ENCODE results near the gene CSF1.

The CSF1 gene

DNA sequence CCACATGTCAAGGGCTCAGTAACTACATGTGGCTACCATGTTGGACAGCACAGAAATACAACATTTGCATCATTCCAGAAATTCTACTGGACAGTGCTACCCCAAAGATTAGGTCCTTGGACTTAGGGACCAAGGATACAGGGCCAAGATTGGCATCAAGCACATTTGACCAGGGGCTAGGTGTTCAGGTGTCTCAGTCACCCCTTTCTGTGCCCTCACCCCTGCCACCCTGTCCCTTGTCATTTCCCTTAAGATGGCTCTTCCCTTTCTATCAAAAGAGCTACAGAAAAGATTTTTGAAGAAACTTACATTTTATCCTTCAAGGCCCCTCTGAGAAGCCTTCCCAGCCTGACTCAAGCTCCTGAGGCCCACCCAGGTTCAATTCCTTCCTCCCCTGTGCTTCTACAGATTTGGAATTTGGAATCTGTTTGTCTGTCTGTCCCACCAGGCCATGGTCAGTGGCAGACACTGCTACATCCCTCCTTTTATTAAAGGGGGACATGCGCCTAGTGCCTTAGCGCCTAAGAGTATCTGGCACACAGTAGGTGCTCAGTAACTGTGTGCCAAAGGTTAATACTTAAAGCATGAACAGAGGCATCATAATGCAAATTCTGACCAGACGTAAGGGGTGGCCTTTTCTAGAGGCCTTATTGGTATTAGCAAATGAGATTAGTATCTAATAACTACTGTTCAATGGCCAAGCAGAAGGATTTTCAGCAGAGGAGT is 21.4 kb downstream of the CSF1 start:
- Histone ChIP-seq H3K4me1 (ENCODE audit: insufficient read depth, low read length) (peaks cover 12% of the 10 kb centered on the region), H3K9ac (ENCODE audit: low read depth, low read length) (no peak overlapping the region), H3K9me3 (ENCODE audit: insufficient read depth, low read depth, low read length) (no peaks in the 10 kb centered on the region), H3K4me3 (ENCODE audit: low read length) (no peak overlapping the region), H3K36me3 (ENCODE audit: insufficient read depth, low read length) (no peaks in the 10 kb centered on the region), H3K27ac (ENCODE audit: low read depth, low read length) (no peak overlapping the region), H3K27me3 (ENCODE audit: insufficient read depth, low read length) (no peaks in the 10 kb centered on the region)
- 92% methylated on average over 3 of the region's 3 CpGs for WGBS

GRCh38 chr1:109932679-109933078 is 22.0 kb downstream of the CSF1 start:
- H3K9ac ChIP-seq (ENCODE audit: low read depth, low read length): no peak overlapping the region
- H3K27ac ChIP-seq (ENCODE audit: low read depth, low read length): no peak overlapping the region
- peaks cover 2% of the 10 kb centered on the region; the same call in 1 of the 2 replicates for H3K9me3 ChIP-seq (ENCODE audit: insufficient read depth, low read depth, low read length)
- H3K4me3 ChIP-seq (ENCODE audit: low read length): no peak overlapping the region
- WGBS: 94% methylated on average over 5 of the region's 5 CpGs
- H3K36me3 ChIP-seq (ENCODE audit: insufficient read depth, low read length): no peaks in the 10 kb centered on the region
- peaks cover 12% of the 10 kb centered on the region for H3K4me1 ChIP-seq (ENCODE audit: insufficient read depth, low read length)
- H3K27me3 ChIP-seq (ENCODE audit: insufficient read depth, low read length): no peaks in the 10 kb centered on the region

DNA sequence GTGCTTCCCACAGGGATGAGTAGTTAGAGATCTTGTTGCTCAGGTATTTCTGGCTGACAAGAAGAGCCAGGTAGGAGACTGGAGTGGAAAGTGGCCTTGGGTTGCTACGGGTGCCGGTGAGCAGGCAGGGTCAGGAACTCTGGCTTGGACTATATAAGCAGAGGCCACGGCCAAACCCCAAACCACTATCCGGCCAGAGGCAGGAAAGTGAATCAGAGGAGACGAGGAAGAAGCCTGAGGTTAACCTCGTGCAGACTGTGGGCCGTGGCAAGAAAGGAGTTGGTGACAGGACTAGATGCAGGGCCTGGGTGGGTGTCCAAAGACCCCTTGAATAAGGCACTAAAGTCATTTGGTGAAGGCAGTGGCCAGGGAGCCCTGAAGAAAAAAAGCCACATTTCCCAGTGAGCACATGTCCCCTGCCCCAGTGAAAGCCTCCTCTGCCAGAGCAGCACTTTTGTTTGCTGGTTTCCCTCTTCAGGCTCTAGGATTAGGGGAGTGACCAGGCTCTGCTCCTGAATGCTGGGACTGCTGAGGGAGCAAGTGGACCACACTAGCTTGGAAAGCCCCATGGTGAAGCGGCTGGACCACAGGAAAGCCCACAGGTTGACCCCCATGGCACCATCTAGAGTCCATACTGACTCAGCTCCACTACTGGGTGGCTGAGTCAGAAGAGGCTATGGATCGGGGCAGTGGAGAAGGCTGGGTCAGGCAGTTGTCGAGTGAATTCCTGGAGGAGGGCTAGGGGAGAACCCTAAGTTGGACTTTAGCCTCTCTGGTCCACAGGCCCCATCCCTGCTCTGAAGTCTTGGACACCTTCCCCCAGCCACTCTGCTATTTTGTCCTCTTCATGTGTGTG is 23.4 kb downstream of the CSF1 start:
- no peak overlapping the region for H3K4me3 ChIP-seq (ENCODE audit: low read length)
- WGBS: 83% methylated on average over 10 of the region's 10 CpGs
- no peak overlapping the region for H3K9ac ChIP-seq (ENCODE audit: low read depth, low read length)
- no peaks in the 10 kb centered on the region for H3K27me3 ChIP-seq (ENCODE audit: insufficient read depth, low read length)
- peaks cover 10% of the 10 kb centered on the region for H3K9me3 ChIP-seq (ENCODE audit: insufficient read depth, low read depth, low read length)
- H3K36me3 ChIP-seq (ENCODE audit: insufficient read depth, low read length): no peaks in the 10 kb centered on the region
- H3K4me1 ChIP-seq (ENCODE audit: insufficient read depth, low read length): peaks cover 12% of the 10 kb centered on the region
- no peak overlapping the region for H3K27ac ChIP-seq (ENCODE audit: low read depth, low read length)

DNA sequence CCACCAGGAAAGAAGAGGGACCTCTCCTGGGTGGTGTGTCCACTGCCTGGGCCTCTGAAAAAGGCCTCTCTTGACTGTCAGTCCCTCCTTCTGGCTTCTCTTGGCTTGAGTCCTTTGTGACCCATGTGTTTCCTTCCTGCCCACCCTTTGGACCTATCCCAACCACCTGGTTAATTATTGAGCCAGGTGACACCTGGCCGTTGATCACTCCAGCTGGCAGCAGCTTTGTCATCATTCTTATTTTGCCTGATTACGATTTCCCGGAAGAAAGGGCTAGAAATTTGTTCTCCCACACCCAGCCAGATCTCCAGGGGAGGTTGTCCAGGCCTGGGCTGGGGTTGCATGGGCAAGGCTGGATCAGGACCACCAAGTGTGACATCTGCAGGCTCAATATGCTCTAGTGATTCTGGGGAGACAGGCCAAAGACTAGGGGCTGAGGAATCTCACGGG is 24.8 kb downstream of the CSF1 start:
- H3K9me3 ChIP-seq (ENCODE audit: insufficient read depth, low read depth, low read length): peaks cover 10% of the 10 kb centered on the region
- peaks cover 12% of the 10 kb centered on the region for H3K4me1 ChIP-seq (ENCODE audit: insufficient read depth, low read length)
- H3K27me3 ChIP-seq (ENCODE audit: insufficient read depth, low read length): no peaks in the 10 kb centered on the region
- no peak overlapping the region for H3K9ac ChIP-seq (ENCODE audit: low read depth, low read length)
- no peak overlapping the region for H3K4me3 ChIP-seq (ENCODE audit: low read length)
- no peak overlapping the region for H3K27ac ChIP-seq (ENCODE audit: low read depth, low read length)
- 85% methylated on average over 4 of the region's 4 CpGs for WGBS
- H3K36me3 ChIP-seq (ENCODE audit: insufficient read depth, low read length): no peaks in the 10 kb centered on the region

GRCh38 chr1:109937738-109938137 is 27.1 kb downstream of the CSF1 start:
- 100% methylated on average over 1 of the region's 1 CpG for WGBS
- H3K4me1 ChIP-seq (ENCODE audit: insufficient read depth, low read length): no peaks in the 10 kb centered on the region
- H3K9ac ChIP-seq (ENCODE audit: low read depth, low read length): no peak overlapping the region
- no peak overlapping the region for H3K4me3 ChIP-seq (ENCODE audit: low read length)
- H3K36me3 ChIP-seq (ENCODE audit: insufficient read depth, low read length): no peaks in the 10 kb centered on the region
- H3K27ac ChIP-seq (ENCODE audit: low read depth, low read length): no peak overlapping the region
- peaks cover 10% of the 10 kb centered on the region for H3K9me3 ChIP-seq (ENCODE audit: insufficient read depth, low read depth, low read length)
- H3K27me3 ChIP-seq (ENCODE audit: insufficient read depth, low read length): no peaks in the 10 kb centered on the region

- WGBS: 100% methylated on average over 2 of the region's 2 CpGs
- no peak overlapping the region for H3K4me3 ChIP-seq (ENCODE audit: low read length)
- H3K27me3 ChIP-seq (ENCODE audit: insufficient read depth, low read length): no peaks in the 10 kb centered on the region
- peaks cover 10% of the 10 kb centered on the region for H3K9me3 ChIP-seq (ENCODE audit: insufficient read depth, low read depth, low read length)
- H3K27ac ChIP-seq (ENCODE audit: low read depth, low read length): no peak overlapping the region
- no peaks in the 10 kb centered on the region for H3K4me1 ChIP-seq (ENCODE audit: insufficient read depth, low read length)
- H3K9ac ChIP-seq (ENCODE audit: low read depth, low read length): no peak overlapping the region
- H3K36me3 ChIP-seq (ENCODE audit: insufficient read depth, low read length): no peaks in the 10 kb centered on the region
Observed at GRCh38 chr1:109938556-109938955, 27.9 kb downstream of the CSF1 start.

DNA sequence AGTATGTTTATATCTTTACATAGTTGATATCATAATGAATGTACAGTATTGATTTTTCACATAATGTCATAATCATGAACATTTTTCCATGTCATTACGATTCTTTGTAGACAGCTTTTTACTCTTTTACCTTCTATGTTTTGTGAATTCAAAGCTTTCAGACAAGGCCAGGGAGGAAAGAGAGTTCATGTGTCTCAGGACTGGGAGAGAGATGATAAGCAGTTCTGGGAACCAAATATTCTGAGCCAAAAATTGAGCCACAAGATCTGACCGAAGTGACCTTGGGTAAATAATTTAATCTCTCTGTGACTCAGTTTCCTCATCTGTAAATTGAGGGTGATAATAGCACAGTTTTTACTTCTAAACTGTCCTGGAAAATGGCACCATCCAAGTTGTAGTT is 31.8 kb downstream of the CSF1 start:
- Histone ChIP-seq H3K27ac (ENCODE audit: low read depth, low read length) (no peak overlapping the region), H3K4me1 (ENCODE audit: insufficient read depth, low read length) (no peaks in the 10 kb centered on the region), H3K9ac (ENCODE audit: low read depth, low read length) (no peak overlapping the region), H3K27me3 (ENCODE audit: insufficient read depth, low read length) (no peaks in the 10 kb centered on the region), H3K4me3 (ENCODE audit: low read length) (no peak overlapping the region), H3K9me3 (ENCODE audit: insufficient read depth, low read depth, low read length) (peaks cover 10% of the 10 kb centered on the region), H3K36me3 (ENCODE audit: insufficient read depth, low read length) (no peaks in the 10 kb centered on the region)
- WGBS: 100% methylated on average over 1 of the region's 2 CpGs

GRCh38 chr1:109944541-109944940 is 33.9 kb downstream of the CSF1 start:
- Histone ChIP-seq H3K4me1 (ENCODE audit: insufficient read depth, low read length) (no peaks in the 10 kb centered on the region), H3K9me3 (ENCODE audit: insufficient read depth, low read depth, low read length) (no peaks in the 10 kb centered on the region), H3K4me3 (ENCODE audit: low read length) (no peak overlapping the region), H3K9ac (ENCODE audit: low read depth, low read length) (no peak overlapping the region), H3K27me3 (ENCODE audit: insufficient read depth, low read length) (no peaks in the 10 kb centered on the region), H3K27ac (ENCODE audit: low read depth, low read length) (no peak overlapping the region), H3K36me3 (ENCODE audit: insufficient read depth, low read length) (no peaks in the 10 kb centered on the region)
- WGBS: 94% methylated on average over 2 of the region's 2 CpGs

- no peak overlapping the region for H3K27ac ChIP-seq (ENCODE audit: low read depth, low read length)
- WGBS: 91% methylated on average over 6 of the region's 6 CpGs
- no peak overlapping the region for H3K4me3 ChIP-seq (ENCODE audit: low read length)
- H3K9ac ChIP-seq (ENCODE audit: low read depth, low read length): no peak overlapping the region
- no peaks in the 10 kb centered on the region for H3K36me3 ChIP-seq (ENCODE audit: insufficient read depth, low read length)
- H3K9me3 ChIP-seq (ENCODE audit: insufficient read depth, low read depth, low read length): no peaks in the 10 kb centered on the region
- no peaks in the 10 kb centered on the region for H3K27me3 ChIP-seq (ENCODE audit: insufficient read depth, low read length)
- H3K4me1 ChIP-seq (ENCODE audit: insufficient read depth, low read length): no peaks in the 10 kb centered on the region
Observed at GRCh38 chr1:109946511-109946910, 35.9 kb downstream of the CSF1 start.

GRCh38 chr1:109947582-109948284 is 37.1 kb downstream of the CSF1 start:
- 75% methylated on average over 10 of the region's 10 CpGs for WGBS
- no peaks in the 10 kb centered on the region for H3K27me3 ChIP-seq (ENCODE audit: insufficient read depth, low read length)
- H3K36me3 ChIP-seq (ENCODE audit: insufficient read depth, low read length): no peaks in the 10 kb centered on the region
- H3K4me1 ChIP-seq (ENCODE audit: insufficient read depth, low read length): no peaks in the 10 kb centered on the region
- no peaks in the 10 kb centered on the region for H3K9me3 ChIP-seq (ENCODE audit: insufficient read depth, low read depth, low read length)
- H3K9ac ChIP-seq (ENCODE audit: low read depth, low read length): no peak overlapping the region
- no peak overlapping the region for H3K4me3 ChIP-seq (ENCODE audit: low read length)
- H3K27ac ChIP-seq (ENCODE audit: low read depth, low read length): no peak overlapping the region

GRCh38 chr1:109948285-109948630 is 37.6 kb downstream of the CSF1 start:
- H3K9ac ChIP-seq (ENCODE audit: low read depth, low read length): no peak overlapping the region
- H3K27ac ChIP-seq (ENCODE audit: low read depth, low read length): no peak overlapping the region
- no peaks in the 10 kb centered on the region for H3K36me3 ChIP-seq (ENCODE audit: insufficient read depth, low read length)
- no peaks in the 10 kb centered on the region for H3K4me1 ChIP-seq (ENCODE audit: insufficient read depth, low read length)
- H3K4me3 ChIP-seq (ENCODE audit: low read length): no peak overlapping the region
- no peaks in the 10 kb centered on the region for H3K9me3 ChIP-seq (ENCODE audit: insufficient read depth, low read depth, low read length)
- H3K27me3 ChIP-seq (ENCODE audit: insufficient read depth, low read length): no peaks in the 10 kb centered on the region

Data from HUES64 (cell line).